Stimulated activated CD8-positive, alpha-beta memory T cell treated with anti-CD3 and anti-CD28 coated beads, Interleukin-2, amount 100 ng/mL, for 1 hour (primary cell): ENCODE data around the gene RTP5.
A peak's percentile ranks its signal among the peaks of the same experiment; 100 is the strongest.
"Not testable (repeated sequence)": the region's sequence is repeated elsewhere in the genome, so short reads cannot be mapped to it uniquely, and the experiment has no call there.

Experiments
- DNase-seq, 2 donors: peaks; one replicate each; pipeline ENCODE4 v3.0.0-alpha.2; 2020; ENCODE audit warnings: low read depth in 2 of 2

Gene RTP5

DNA sequence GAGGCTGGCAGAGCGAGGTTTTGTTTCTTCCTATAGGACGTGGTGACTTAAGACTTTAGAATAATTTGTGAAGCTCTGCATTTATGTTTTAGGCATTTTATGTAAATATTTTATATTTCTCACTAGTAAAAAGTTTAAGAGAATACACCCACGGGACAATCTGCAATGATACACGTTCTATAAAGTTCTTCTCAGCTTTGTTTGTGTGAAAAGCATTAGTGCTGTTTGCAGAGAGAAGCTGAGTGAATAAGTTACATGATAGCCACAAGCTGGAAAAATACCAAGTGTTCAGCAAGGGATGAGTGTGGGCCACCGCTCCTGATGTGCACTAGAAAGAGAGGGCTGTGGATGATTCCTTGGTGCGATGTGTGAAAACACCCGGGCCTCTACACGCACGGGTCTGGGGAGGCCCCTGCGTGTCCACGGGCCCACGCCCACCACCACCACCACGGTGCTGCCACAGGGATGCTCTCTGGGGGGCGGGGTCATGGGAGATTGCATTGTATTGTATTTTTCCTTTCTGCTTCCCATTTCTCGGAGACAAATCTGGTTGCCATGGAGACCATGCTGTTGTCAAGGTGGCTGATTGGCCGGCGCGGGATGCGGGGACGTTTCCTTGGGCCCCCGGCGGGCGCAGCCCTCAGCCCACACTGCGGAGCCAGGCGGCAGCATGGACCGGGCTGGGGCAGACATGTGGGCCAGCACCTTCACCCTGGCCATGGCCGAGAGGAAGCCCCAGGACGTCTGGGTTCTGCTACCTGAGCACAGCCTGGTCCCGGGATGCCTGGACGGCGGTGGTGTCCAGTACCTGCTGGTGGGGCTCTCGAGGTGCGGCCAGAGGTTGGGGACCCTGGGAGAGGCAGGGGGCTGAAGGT, at the start of gene RTP5:
RTP5 (plus strand) TSS at position 643 of the 875 bp plus-strand sequence; CDS start at position 671, 28 bp downstream.
- DNase-seq: no peak

DNA sequence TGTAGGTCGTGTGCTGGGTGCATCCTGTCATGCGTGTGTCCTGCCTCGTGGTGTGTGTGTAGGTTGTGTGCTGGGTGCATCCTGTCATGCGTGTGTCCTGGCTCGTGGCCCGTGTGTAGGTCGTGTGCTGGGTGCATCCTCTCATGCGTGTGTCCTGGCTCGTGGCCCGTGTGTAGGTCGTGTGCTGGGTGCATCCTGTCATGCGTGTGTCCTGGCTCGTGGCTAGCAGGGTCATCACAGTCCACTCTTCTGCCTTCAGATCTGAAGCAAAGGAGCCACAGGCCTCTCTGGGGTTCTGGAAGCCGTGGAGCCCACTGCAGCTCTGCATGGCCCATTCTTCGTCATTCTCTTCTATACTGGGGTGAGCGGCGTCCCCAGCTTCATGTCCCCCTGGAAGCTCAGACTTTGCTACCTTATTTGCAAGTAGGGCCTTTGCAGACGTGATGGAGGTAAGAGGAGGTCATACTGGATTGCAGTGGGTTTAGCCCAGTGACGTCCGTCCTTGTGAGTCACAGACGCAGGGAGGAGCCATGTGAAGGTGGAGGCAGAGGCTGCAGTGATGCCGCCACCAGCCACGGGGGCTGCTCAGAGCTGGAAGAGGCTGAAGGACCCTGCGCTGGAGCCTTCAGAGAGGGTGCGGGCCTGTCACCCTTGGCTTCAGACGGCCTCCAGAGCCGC, 49.4 kb upstream of the RTP5 start:
- DNase-seq: not testable (repeated sequence)

DNA sequence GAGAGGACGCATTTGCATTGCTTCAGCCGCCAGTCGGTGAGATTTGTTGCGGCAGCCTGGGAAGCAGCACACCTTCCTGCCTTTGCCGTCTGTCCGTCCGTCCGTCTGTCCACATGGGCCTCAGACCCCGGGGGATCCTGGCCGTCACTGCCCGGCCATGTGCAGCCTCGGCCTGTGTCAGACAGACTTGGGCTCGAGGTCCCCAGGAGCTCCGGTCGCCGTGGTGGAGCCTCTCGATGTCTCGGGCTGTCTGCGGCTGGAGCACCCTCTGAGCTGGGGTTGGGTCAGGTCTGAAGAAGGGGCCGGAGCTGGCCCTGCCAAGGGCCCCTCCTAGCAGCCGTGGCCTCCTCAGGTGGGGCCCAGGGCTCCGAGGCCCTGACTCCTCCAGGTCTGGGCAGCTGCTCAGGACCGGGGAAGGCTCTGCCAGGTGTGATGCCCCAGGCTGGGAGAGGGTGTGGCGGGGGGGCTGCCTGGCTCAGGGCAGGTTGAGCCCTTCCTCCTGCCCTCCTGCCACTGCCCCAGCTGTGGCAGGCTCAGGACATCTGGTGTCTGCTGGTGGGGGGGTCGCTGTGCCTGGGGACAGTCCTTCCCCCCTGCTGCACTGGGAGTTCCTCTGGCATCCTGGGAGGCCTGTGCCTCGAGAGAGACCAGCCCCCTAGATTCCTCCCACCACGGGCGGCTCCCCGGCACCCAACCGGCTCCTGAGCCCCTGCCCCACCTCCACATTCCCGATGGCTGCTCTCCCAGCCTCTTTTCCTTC, 48.7 kb upstream of the RTP5 start:
- no peak for DNase-seq

DNA sequence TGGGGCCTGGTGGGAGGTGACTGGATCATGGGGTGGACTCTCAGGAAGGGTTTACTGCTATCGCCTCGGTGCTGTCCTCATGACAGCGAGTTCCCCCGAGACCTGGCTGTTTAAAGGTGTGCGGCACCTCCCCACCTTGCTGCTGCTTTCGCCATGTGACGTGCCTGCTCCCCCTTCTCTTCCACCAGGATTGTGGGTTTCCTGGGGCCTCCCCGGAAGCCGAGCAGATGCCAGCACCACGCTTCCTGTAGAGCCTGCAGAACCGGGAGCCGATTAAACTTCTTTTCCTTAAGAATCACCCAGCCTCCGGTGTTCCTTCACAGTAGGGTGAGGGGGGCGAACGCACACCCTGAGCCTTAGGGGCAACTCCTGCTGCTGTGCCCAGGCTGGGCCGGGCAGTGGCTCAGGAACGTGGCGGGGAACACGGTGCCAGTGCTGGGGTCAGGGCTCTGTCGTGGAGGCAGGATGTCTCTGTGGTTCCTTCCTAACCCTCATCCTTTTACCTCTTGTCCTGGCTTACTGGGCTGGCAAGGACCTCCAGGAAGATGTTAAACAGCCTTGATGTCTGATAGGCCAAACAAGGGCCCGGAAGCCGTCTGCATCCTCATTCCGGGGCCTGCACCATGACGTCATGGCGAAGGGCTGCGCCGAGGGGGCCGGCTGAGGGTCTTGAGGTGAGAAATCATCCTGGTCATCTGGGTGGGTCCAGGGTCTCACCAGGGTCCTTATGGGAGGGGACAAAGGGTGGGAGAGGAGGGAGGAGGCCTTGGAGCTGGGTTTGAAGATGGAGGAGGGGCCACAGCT, 47.9 kb upstream of the RTP5 start:
- DNase-seq: no peak

DNA sequence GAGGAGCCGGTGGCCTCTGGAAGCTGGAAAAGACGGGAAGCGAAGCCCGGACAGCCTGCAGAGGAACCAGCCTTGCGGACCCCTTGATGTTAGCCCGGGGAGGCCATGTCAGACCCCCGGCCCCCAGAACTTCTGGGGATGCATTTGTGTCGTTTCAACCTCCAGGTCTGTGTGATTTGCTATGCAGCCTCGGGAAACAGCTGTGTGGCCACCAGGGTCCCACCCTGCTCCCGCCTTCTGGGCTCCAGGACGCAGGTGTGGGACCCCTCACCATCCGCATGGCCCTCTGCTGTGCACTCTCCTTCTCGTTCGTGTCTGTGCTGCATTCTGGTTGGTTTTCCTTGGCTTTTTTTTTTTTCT, 47.3 kb upstream of the RTP5 start:
- no peak for DNase-seq

DNA sequence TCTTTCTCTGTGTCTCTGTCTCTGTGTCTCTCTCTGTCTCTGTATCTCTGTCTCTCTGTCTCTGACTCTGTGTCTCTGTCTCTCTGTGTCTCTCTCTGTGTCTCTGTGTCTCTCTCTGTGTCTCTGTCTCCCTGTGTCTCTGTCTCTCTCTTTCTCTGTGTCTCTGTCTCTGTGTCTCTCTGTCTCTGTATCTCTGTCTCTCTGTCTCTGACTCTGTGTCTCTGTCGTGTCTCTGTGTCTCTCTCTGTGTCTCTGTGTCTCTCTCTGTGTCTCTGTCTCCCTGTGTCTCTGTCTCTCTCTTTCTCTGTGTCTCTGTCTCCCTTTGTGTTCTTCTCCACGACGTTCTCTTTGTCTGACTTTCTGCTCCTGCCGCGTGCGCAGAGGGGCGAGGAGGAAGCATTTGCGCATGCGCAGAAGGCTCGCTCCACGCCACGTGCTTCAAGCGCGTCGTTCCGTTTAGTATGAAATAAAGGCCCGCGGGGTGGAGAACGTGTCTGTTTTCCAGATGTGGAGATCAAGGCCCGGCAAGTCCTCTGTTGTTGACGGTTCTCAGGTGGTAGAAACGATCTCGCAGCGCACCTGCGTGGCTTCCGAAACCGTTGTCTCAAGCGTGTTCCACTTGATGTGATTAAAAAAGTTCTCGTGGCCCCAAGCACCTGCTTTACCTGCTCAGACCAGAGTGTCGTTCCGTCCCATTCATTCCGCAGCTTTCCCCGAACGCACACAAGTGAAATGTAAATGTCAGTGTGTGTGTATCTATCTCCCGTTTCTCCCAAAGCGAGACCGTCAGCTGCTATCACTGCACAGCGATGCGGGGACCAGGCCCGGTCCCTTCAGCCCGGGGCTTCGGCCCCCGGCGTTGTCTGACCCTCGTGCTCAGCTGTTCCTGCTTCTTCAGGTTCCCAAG, 45.7 kb upstream of the RTP5 start:
- DNase-seq: not testable (repeated sequence)

DNA sequence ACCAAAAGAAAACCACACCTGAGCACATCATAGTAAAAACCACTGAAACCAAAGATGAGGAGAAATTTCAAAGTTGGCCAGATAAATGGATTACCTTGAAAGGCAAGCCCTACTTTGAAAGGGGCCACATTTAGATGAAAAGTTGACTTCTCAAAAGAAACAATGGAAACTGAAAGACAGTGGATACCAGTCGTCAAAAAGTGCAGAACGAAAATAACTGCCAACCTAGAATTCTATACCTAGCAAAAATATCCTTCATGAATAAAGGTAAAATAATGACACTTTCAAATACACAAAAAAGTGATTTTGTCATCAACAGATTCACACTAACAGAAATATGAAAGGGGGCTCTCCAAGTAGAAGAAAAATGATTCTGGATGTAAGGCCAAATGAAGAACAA, 42.1 kb upstream of the RTP5 start:
- no peak for DNase-seq

DNA sequence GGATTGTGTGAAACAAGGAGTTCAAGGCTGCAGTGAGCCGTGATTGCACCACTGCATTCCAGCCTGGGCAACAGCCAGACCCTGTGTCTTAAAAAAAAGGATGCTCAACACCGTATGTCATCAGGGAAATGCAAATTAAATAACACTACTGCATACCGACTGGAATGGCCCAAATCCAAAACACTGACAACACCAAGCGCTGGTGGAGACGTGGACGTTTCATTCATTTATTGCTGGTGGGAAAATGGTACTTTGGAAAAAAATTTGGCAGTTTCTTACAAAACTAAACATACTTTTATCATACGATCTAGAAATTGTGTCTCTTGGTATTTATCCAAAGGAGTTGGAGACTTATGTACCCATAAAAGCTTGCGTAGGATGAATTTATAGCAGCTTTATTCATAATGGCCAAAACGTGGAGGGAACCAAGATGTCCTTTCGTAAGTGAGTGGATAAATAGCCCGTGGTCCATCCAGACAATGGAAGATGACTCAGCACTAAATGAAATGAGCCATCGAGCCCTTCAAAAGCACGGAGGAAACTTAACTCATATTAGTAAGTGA, 36.3 kb upstream of the RTP5 start:
- DNase-seq: no peak

DNA sequence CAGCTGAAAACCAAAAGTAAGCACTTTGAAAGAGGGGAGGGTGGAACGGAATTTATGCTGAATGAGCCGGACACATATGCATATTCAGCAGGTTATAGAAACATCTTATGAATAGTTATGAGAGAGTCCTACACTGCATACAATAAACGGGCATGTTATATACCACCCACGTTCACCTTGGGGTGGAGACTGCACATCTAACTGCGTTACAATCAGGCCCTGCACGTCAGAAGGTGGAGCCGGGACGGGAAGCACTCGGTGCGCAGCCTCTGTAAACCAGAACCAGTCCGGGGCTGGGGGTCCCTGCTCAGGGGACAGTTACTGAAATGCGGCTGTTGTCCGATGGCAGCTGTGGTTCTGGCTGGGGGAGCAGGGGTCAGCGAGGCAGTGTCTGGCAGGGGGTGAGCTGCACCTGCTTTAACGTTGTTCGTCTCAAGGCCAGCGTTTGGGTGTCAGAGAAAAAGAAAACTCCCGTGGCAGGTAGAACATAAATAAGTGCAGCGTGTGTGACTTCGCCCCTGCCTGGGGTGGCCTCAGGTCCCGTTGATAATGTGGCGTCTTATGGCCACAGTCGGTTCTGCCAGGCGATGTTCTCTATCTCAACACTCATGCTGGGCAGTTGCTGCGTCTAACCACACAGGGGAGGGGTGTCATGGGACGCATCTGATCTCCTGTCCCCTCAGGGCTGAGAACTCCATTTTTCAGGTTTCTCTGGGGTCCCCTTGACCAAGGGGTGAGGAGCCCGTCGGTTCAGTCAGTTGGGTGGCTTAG, 35.6 kb upstream of the RTP5 start:
- not testable (repeated sequence) for DNase-seq

DNA sequence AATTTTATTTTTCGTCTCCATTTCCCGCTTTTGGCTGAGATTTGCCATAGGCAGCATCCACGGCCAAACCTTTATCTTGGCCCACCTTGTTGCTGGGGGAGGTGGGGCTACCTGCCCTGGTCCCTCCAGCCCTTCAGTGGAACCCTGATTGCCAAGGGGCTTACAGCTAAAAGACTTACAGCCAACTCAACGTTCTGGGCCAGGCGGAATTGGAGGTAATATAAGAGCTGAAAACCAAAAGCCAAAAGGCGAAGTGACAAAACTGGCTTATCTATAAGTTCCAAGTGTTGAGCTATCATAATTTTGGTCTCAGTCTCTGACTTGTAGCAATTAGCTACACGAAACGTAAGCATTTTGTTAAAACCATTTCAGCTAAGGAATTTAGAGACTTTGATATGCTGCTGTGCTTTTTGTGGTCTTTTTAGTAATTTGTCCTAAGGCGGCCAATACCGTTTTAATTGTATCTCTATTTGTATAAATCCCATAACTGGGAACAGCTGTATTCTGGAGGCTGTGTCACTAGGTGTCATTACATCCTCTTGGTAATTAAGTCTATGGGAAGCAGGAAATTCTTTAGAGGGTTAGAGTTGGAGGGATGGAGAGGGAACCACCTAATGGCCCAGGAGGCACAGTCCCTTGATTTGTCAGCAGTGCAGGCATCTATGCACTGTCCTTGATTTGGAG, 34.9 kb upstream of the RTP5 start:
- no peak for DNase-seq

DNA sequence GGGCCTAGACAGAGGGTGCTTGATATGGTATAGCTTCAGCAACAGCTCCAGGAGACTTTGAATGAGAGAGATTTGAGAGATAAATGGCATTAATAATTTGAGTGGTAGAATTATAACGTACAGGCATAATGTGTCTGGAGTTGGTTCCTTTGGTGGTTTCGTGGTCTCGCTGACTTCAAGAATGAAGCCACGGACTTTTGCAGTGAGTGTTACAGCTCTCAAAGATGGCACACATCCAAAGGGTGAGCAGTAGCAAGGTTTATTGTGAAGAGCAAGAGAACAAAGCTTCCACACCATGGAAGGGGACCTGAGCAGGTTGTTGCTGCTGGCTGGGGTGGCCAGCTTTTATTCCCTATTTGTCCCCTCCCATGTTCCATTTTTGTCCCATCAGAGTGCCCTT, 33.9 kb upstream of the RTP5 start:
- no peak for DNase-seq

DNA sequence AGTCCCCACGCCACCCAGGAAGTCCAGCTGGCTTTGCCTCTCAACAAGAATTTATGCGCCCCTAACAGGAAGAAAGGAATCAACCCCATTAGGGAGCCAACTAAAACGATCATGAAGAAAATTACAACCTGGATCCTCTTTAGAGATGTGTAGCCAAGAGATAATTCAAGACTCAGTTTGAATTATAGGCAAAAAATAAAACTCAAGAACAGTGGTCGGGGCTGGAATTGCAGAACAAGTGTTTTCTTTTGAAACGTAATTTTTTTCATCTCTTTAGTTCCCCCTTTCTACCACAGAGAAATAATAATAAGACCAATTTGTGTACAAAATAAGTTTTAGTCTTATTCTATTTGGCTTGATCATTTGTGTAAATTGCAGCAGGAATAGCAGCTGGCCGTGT, 33.2 kb upstream of the RTP5 start:
- no peak for DNase-seq

DNA sequence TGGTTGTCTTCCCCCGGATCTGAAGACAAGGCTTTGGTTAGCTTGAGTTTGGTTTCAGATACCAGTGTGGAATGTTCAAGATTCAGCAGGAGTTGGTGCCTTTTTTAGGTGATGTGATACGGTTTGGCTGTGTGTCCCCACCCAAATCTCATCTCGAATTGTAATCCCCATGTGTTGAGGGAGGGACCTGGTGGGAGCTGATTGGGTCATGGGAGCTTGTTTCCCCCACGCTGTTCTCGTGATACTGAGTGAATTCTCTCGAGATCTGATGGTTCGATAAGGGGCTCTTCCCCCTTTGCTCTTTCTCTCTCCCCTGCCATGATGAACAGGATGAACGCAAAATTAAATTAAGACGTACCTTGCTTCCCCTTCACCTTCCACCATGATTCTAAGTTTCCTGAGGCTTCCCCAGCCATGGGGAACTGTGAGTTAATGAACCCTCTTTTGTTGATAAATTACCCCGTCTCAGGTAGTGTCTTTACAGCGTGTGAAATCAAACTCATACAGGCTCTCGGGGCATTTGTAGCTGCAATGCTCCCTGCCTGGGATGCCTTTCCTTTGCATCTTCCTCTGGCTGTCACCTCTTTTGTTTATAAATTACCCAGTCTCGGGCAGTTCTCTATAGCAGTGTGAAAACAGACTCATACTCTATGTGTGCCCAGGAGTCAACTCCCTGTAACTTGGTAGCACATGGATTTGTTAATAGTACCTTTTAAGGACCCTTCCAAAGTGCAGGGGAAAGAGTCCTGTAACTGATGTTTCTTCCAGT, 32.1 kb upstream of the RTP5 start:
- DNase-seq: no peak

DNA sequence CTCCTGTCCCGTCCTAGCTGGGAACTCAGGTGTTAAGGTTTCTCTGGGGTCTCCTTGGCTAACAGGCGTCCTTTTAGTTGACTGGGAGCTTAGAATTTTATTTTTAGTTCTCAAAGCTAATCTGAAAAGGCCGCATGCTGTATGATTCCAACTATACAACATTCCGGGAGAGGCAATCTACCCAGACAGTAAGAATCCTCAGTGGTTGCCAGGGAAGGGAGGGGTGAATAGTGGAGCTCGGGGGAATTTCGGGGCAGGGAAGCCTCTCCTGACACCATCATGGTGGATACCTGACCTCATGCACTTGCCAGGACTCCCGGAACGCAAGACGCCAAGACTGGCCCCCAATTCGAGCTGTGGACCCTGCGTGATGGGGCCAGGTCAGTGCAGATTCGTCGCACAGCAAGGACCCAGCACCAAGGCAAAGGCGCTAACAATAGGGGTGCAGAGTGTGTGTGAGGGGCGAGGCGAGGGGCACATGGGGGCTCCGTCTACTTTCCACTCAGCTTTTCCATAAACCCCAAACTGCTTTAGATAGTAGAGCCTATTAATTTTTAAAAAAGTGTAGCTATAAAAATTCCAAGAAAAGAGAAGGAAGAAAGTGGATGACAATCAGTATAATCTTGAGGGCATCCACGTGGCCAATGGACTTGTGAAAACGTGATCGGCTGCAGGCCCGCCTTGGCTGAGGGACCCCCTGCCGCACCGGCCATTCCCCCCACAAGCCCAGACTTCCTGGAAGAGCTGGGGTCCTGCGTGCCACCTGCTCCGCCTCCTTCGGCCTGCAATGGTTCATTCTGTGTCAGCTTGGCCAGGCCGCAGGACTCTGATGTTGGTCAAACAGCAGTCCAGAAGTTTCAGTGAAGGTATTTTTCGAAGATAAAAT, 28.1 kb upstream of the RTP5 start:
- no peak for DNase-seq

DNA sequence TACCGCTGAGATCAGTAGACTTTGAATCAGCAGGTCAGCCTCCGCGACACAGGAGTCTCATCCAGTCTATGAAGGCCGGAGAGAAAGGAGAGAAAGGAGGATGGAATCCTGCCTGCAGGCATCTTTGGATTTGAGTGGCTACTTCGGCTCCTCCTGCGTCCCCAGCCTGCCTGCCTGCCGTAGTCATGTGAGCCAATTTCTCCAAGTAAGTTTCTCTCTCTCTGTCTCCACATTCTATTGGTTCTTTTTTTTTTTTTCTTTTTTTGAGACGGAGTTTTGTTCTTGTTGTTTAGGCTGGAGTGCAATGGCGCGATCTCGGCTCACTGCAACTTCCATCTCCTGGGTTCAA, 27.5 kb upstream of the RTP5 start:
- no peak for DNase-seq

DNA sequence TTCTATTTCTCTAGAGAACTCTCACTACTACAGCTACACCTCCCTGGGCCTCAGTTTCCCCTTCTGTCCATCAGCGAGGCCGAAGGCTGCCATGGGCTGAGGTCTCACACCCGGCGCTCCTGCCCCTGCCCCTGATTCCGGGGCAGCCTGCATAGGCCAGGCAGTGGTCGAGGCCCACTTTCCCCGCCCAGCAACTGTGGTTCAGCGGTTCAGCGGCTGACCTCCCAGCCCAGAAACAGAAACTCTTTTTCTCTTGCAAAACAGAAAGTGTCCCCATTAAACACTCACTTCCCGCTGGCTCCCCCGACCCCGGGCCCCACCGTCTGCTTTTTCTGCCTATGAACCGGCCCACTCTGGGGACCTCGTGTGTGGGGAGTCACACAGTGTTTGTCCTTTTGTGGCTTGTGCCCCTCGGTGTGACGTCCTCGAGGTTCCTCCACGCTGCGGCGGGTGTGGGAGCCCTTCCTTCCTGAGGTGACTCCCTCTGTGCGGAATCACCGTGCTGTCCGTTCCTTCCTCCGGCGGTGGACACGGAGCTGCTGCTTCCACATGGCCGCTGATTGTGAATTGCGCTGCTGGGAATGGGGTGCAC, 26.8 kb upstream of the RTP5 start:
- peak in 1 of 2 donors; percentile 38 for DNase-seq
